Small intestine (tissue), 16 donors: ENCODE results near the gene LIPC. TPM values are rescaled to one million over a fixed set of nuclear protein-coding genes. Genes with fewer than 3 reads are reported as not detected.

ENCODE experiments used
- DNase-seq, 2 donors: peaks; one replicate each; pipeline versions ENCODE4 v3.0.0 to v3.0.0-alpha.2; 2013
- FAIRE-seq: peaks from 2 replicates; lab custom pipeline; 2012; peaks lifted over from hg19 to GRCh38; lab: Jason Lieb, UNC
- H3K27ac ChIP-seq, 3 donors: one replicate each; pipeline ENCODE4 v1.5.1; 2013; ENCODE audit warnings: low read length in 2 of 3, mild to moderate bottlenecking in 2 of 3, control low read depth in 1 of 3, inconsistent platforms in 1 of 3, low read depth in 1 of 3, moderate library complexity in 1 of 3
- H3K27me3 ChIP-seq, 3 donors: one replicate each; pipeline ENCODE4 v1.6.1; 2013; ENCODE audit warnings: low read length in 3 of 3, inconsistent platforms in 1 of 3; ENCODE audit not compliant: control insufficient read depth in 3 of 3, insufficient read depth in 3 of 3
- H3K36me3 ChIP-seq, 3 donors: one replicate each; pipeline ENCODE4 v1.6.1; 2013; ENCODE audit warnings: low read length in 3 of 3, inconsistent platforms in 1 of 3, low read depth in 1 of 3, mild to moderate bottlenecking in 1 of 3, moderate library complexity in 1 of 3; ENCODE audit not compliant: control insufficient read depth in 3 of 3, insufficient read depth in 2 of 3
- H3K4me1 ChIP-seq, 3 donors: one replicate each; pipeline ENCODE4 v1.6.1; 2013; ENCODE audit warnings: low read length in 2 of 3, inconsistent platforms in 1 of 3, low read depth in 1 of 3, mild to moderate bottlenecking in 1 of 3, moderate library complexity in 1 of 3; ENCODE audit not compliant: control insufficient read depth in 3 of 3, insufficient read depth in 2 of 3
- H3K4me3 ChIP-seq, 3 donors: one replicate each; pipeline ENCODE4 v1.5.1; 2013; ENCODE audit warnings: low read length in 3 of 3, control low read depth in 1 of 3, inconsistent platforms in 1 of 3, low read depth in 1 of 3, mild to moderate bottlenecking in 1 of 3, moderate library complexity in 1 of 3
- H3K9me3 ChIP-seq, 2 donors: one replicate each; pipeline ENCODE4 v1.6.1; 2013; ENCODE audit warnings: low read depth in 1 of 2, low read length in 1 of 2; ENCODE audit not compliant: control insufficient read depth in 2 of 2, insufficient read depth in 1 of 2
- WGBS, 3 donors: extraction: QIAGEN DNeasy Blood & Tissue Kit; methylation state at CpG; one replicate each; pipeline ENCODE4 v1.1.7; 2013; 5-methylcytosine and 5-hydroxymethylcytosine counted together
- long read RNA-seq, 10 donors: transcript quantifications; one replicate each; lab custom pipeline, GENCODE V29; 2026
- polyA plus RNA-seq, 4 donors: library from polyadenylated mRNA; stranded (reverse) in 3 of 4; unstranded in 1 of 4; fragments of 200-250 nt in 3 of 4; fragments of 120-200 nt in 1 of 4; gene quantifications; one replicate each; pipeline versions ENCODE4 v1.2.1 to v1.2.3, GENCODE V29; 2013
- donor health status: healthy with polysubstance abuse.
- donor health status: control.
- donor health status: control.
- donor health status: Bipolar disorder and iron deficiency.
- donor health status: healthy.

Gene LIPC
- 1 to 10 TPM in 2 of 4 donors, under 1 TPM in 2; 0.07 to 2.0 (median 1.2) TPM for polyA plus RNA-seq
- long read RNA-seq, donor 1 = 0 reads
- long read RNA-seq, donor 2 = 0 reads
- long read RNA-seq, donor 3 = 0 reads
- long read RNA-seq, donor 4 = 0 reads
- long read RNA-seq, donor 5 = 0 reads
- long read RNA-seq, donor 6 = 0 reads
- long read RNA-seq, donor 7 = 0 reads
- long read RNA-seq, donor 8 = 0 reads
- long read RNA-seq, donor 9 = 0 reads
- long read RNA-seq, donor 10 = 0 reads

DNA sequence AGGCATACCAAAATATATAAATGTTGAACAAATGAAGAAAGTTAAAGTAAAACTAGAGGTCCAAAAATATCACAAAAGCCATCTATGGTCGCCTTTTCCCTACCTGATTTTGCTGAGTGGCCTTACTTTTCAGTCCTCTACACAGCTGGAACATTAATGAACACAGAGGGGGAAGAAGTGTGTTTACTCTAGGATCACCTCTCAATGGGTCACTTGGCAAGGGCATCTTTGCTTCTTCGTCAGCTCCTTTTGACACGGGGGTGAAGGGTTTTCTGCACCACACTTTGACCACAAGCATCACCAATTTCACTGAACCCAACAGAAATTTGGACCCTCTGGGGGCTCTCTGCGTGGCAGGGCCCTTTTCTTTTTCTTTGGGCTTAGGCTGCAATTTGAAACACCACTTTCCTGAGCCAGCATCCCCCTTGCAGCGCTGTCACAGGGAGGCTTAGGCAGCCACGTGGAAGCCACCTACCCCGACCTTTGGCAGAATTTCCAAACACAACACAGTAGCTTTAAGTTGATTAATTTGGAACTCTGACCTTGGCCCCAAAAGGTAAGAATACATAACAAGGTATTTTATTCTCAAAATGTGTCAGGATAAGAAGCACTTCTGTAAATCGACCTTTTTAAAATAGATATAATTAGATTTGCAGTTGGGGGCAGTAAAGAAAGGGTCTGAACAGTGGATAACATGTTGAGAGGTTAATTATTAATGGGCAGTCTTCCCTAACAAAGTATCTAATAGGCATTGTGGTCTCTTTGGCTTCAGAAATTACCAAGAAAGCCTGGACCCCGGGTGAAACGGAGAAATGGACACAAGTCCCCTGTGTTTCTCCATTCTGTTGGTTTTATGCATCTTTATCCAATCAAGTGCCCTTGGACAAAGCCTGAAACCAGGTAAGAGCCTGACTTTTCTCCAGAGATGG is at the start of gene LIPC:
Gene LIPC (plus strand): TSS at position 771 of the 929 bp plus-strand sequence. CDS start 42 bp downstream, at position 813.
- Histone ChIP-seq H3K9me3 (no peaks in the 10 kb centered on the region), H3K4me3 (no peak within 1 kb of the TSS), H3K27ac (no peak within 1 kb of the TSS), H3K4me1 (peaks cover 0 to 8% (median 2%) of the 10 kb centered on the region in 3 donors), H3K27me3 (no peaks in the 10 kb centered on the region), H3K36me3 (no peaks in the 10 kb centered on the region)
- FAIRE-seq (no peak), DNase-seq (no peak)
- 55 to 74% (median 68%) methylated on average over 10 of the region's 10 CpGs for WGBS, 3 donors

DNA sequence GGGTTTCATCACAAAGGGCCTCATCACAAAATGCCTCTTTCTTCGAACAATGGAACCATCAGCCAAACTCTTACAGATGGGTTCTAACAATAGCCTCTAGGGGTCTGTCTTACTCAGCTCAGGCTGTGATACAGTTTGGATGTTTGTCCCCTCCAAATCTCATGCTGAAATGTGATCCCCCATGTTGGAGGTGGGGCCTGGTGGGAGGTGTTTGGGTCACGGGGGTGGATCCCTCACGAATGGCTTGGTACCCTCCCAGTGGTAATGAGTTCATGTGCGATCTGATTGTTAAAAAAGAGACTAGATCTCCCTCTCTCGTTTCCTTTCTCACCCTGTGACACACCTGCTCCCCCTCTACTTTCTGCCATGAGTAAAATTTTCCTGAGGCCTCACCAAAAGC is 47.9 kb upstream of the LIPC start:
- FAIRE-seq (no peak), DNase-seq (no peak)
- Histone ChIP-seq H3K27ac (no peak overlapping the region), H3K36me3 (no peaks in the 10 kb centered on the region), H3K9me3 (no peaks in the 10 kb centered on the region), H3K4me1 (no peaks in the 10 kb centered on the region), H3K27me3 (no peaks in the 10 kb centered on the region), H3K4me3 (no peak overlapping the region)
- WGBS, 3 donors = 77 to 91% (median 83%) methylated on average over 5 of the region's 5 CpGs

DNA sequence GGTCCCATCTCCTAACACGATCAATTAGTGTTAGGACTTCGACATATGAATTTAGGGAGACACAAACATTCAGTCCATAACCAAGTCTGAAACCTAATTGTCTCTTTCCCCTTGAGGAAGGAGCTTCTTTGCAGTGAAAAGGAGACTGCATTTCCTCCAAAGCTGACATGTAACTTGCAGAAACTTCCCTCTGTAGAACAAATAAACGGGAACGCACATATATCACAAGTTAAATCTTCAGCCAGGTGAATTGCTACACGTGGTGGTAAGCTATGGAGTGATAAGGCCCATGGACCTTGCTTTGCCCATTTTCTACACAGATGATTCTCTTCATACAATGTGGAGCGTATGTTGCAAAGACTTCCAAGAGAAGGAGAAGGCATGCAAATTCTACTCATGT is 47.1 kb upstream of the LIPC start:
- Histone ChIP-seq H3K9me3 (no peaks in the 10 kb centered on the region), H3K4me1 (no peaks in the 10 kb centered on the region), H3K27me3 (no peaks in the 10 kb centered on the region), H3K4me3 (no peak overlapping the region), H3K27ac (no peak overlapping the region), H3K36me3 (no peaks in the 10 kb centered on the region)
- 82 to 86% (median 83%) methylated on average over 6 of the region's 6 CpGs for WGBS, 3 donors
- DNase-seq (no peak), FAIRE-seq (no peak)

DNA sequence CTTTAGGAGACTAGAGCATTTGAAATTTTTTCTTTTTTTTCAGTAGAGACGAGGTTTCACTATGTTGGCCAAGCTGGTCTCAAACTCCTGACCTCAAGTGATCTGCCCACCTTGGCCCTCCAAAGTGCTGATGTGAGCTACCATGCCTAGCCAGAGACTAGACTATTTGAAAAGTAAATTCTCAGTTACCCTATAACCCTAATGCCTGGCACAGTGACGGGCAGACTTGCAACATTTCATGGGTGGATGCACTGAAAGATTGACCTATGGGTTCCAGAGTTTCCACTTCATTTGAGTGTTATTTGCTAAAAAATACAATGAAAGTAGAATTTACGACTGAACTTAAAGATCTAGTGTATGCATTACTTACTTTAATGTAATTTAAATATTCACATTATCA is 45.7 kb upstream of the LIPC start:
- no peak for DNase-seq
- 87 to 96% (median 87%) methylated on average over 3 of the region's 3 CpGs for WGBS, 3 donors

DNA sequence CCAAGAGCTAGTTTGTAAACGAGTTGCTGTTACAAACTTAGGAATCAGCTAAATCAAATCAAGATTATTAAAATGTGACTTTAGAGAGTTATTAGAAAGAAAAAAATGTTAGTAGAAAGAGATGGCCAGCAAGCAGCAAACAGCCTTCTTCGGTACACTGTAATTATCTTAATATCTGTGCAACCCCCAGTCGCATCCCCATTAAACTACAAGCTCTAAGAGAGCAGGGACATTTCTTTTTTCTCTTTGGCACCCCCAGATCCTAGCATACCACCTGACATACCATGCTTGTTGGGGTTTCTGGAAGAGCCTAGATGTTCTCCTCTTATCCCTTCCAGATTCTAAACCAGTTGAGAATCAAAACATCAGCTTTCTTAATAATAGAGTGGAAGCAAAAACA is 45.1 kb upstream of the LIPC start:
- Histone ChIP-seq H3K27me3 (no peaks in the 10 kb centered on the region), H3K27ac (no peak overlapping the region), H3K9me3 (no peaks in the 10 kb centered on the region), H3K4me3 (no peak overlapping the region), H3K4me1 (no peaks in the 10 kb centered on the region), H3K36me3 (no peaks in the 10 kb centered on the region)
- WGBS, 3 donors = 89 to 93% (median 89%) methylated on average over 3 of the region's 3 CpGs
- FAIRE-seq (no peak), DNase-seq (no peak)

More for the DNA sequence above, 45.7 kb upstream of the LIPC start:
- Histone ChIP-seq H3K27me3 (no peaks in the 10 kb centered on the region), H3K4me1 (no peaks in the 10 kb centered on the region), H3K9me3 (no peaks in the 10 kb centered on the region), H3K27ac (no peak overlapping the region), H3K36me3 (no peaks in the 10 kb centered on the region), H3K4me3 (no peak overlapping the region)
- FAIRE-seq = no peak

- Histone ChIP-seq H3K4me3 (no peak overlapping the region), H3K27ac (no peak overlapping the region), H3K36me3 (no peaks in the 10 kb centered on the region), H3K27me3 (no peaks in the 10 kb centered on the region), H3K9me3 (no peaks in the 10 kb centered on the region), H3K4me1 (peaks cover 0 to 3% (median 0%) of the 10 kb centered on the region in 3 donors)
- 85 to 91% (median 87%) methylated on average over 2 of the region's 2 CpGs for WGBS, 3 donors
- no peak for FAIRE-seq
- no peak for DNase-seq
Observed at GRCh38 chr15:58387130-58387529, 44.7 kb upstream of the LIPC start.

DNA sequence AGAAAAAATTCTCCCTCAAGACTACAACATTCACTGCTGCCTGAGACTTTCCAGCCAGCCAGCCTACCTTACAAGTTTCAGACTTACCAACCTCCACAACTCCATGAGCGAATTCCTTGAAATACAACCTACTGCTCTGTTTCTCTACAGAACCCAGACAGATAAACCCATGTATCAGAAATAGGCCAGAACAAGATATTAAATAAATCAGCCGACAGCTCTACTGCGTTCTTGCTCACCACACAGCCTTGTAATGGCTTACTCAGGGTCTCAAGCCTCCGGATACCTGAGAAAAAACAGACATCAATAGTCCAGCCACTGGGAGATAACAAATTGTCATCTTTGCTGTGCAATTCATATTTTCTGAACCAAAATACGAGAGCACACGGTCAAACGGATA is 43.6 kb upstream of the LIPC start:
- WGBS, 3 donors = 93 to 98% (median 93%) methylated on average over 7 of the region's 7 CpGs
- FAIRE-seq = no peak
- no peaks in the 10 kb centered on the region for H3K9me3 ChIP-seq
- DNase-seq = no peak
- no peaks in the 10 kb centered on the region for H3K27me3 ChIP-seq
- peaks cover 0 to 14% (median 0%) of the 10 kb centered on the region in 3 donors for H3K4me1 ChIP-seq
- no peaks in the 10 kb centered on the region for H3K36me3 ChIP-seq
- H3K27ac ChIP-seq = no peak overlapping the region
- H3K4me3 ChIP-seq = no peak overlapping the region

DNA sequence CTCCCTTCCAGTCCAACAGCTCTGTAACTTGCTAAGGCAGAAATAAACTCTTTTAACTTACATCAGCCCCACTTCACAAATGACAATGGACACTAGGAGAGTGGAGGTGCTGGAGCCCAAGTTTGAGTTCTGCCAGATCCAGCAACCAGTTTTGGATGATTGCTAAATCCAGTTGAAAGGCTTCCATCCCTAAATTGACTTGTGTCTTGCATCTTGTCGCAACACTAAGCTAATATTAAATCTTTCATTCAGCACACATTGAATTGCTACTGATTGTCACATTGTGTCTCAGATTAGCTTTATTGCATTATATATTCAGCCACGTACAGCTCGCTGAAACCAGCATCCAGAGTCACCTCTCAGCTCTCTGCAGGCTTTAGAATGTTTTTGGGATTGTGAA is 41.7 kb upstream of the LIPC start:
- DNase-seq (no peak), FAIRE-seq (no peak)
- Histone ChIP-seq H3K27me3 (no peaks in the 10 kb centered on the region), H3K27ac (no peak overlapping the region), H3K4me1 (peaks cover 0 to 21% (median 0%) of the 10 kb centered on the region in 3 donors), H3K9me3 (no peaks in the 10 kb centered on the region), H3K36me3 (no peaks in the 10 kb centered on the region), H3K4me3 (no peak overlapping the region)
- WGBS, 3 donors = 92 to 97% (median 95%) methylated on average over 3 of the region's 3 CpGs
